Neural progenitor cell (in vitro differentiated cells): ENCODE measurements around the gene PLXNA4.

Source experiments
- CTCF ChIP-seq: fragments of 200-600 bp; sonication (generic); IDR thresholded peaks from 2 replicates; pipeline ENCODE4 v1.5.1; 2017; ENCODE audit warnings: antibody characterized with exemption, mild to moderate bottlenecking
- EZH2 ChIP-seq: fragments of 200-600 bp; sonication (generic); IDR thresholded peaks from 2 replicates; pipeline ENCODE4 v1.6.1; 2017; ENCODE audit warnings: antibody characterized with exemption, mild to moderate bottlenecking, moderate library complexity
- EZH2phosphoT487 ChIP-seq: fragments of 200-600 bp; sonication (generic); IDR thresholded peaks from 2 replicates; pipeline ENCODE4 v1.6.1; 2017; ENCODE audit warnings: antibody characterized with exemption

DNA sequence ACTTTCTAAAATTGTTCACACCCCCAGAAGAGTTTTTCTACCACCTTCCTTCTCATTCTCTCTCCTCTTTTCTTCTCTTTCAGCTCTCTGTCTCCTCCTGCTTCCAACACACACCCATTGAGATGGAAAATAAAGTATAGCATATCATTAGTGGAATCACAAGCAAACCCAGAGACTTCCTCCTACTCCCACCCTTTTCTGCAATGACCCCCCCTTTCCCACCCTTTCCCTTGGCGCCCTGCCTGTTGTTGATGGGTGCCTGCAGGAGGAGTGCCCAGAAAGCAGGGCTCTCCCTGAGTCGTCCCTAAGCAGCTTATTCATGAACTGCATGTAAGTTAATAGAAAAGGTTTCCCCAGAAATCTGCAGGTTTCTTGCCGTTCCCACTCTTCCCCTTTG lies 300.0 kb downstream of the PLXNA4 start:
- TF ChIP-seq CTCF (no peak), EZH2 (no peak), EZH2phosphoT487 (no peak)
